ENCODE results near the gene TMEM156. TPM values are rescaled to one million over a fixed set of nuclear protein-coding genes. Genes with fewer than 3 reads are reported as not detected.

The TMEM156 gene
- total RNA-seq, 6 donors from 2014 or later, result 0.30 to 1.8 (median 1.0) TPM; not detected in 1

DNA sequence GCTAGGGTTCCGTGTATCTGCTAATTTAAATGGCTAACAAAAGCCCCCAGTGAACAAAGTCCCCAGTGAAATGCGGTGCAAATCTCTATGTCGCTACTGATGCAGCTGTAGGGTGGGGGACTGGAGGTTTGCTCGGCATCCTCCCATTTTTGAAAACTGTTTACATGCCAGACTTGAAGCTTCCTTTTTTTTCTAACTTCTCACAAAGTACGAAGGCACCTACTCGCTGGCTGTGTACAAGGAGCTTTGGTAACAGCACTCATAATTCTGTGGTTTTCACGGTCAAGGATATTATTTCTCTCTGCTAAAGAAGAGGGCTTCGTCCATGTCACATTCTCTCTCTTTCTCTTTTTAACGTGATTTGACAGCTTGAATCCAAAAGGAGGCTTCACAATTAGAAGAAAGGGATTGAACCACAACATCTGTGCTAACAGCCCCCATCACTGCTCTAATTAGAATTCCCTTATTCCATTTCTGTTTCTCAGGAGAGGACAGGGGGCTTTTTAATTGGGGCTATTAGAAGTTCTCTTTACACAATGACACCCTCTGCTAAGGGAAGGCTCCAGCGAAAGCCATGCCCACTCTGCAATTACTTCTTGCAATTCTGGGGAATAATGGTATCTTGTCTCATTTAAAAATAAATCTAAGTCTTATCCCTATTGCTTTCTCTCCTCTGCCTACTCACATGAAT is 46.7 kb downstream of the TMEM156 start:
- H3K27me3 ChIP-seq, result no peaks in the 10 kb centered on the region
- WGBS, 2 donors, result 46 to 47% methylated on average over 10 of the region's 10 CpGs
- DNase-seq (no peak), ATAC-seq (ENCODE audit: low FRiP score in 2 of 2) (no peak)
- H3K4me3 ChIP-seq, result no peak overlapping the region
- H3K36me3 ChIP-seq, result no peaks in the 10 kb centered on the region
- H3K4me1 ChIP-seq, result peaks cover 0 to 5% (median 2%) of the 10 kb centered on the region in 4 donors
- TF ChIP-seq POLR2A (IDR thresholded peaks at IDR 0.05) (no peak), EP300 (IDR thresholded peaks at IDR 0.05) (no peak)
- H3K9me3 ChIP-seq, result no peaks in the 10 kb centered on the region
- H3K27ac ChIP-seq, result no peak overlapping the region

DNA sequence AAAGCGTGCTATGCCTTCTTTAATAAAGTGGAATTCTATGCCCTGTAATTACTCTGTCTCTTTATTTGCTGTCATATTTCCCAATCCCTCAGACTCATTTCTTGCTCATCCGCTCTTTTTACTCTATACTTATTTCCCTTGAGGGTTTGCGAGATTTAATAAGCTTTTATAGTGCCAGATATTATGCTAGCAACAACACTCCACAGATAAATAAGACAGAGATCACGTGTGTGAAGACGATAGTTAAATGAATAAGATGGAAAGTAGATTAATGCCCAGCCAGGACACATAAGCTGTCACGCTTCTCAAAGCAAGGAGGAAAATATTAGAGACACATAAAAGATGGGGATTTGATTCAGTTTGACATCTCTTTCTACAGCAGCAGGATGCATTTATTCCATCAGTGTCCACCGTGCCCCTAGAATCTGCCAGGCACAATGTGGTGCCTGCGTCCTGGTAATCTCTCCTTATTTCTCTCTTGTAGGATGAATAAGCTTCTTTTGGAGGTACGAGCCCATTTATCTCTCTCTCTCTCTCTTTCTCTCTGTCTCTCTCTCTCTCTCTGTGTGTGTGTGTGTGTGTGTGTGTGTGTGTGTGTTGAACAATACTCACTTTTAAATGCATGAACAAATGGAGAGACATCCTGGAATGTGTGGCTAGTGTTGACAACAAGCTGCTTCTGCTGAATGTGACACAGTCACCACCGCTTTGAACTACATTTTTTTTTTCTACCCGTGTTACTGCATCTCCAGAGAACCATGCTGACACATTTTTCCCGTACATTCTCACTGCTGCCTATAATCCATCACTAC is 48.2 kb downstream of the TMEM156 start:
- Histone ChIP-seq H3K27ac (no peak overlapping the region), H3K36me3 (no peaks in the 10 kb centered on the region), H3K4me1 (peaks cover 0 to 5% (median 2%) of the 10 kb centered on the region in 4 donors), H3K9me3 (no peaks in the 10 kb centered on the region), H3K27me3 (no peaks in the 10 kb centered on the region), H3K4me3 (no peak overlapping the region)
- DNase-seq, result no peak
- 81 to 84% methylated on average over 12 of the region's 12 CpGs for WGBS, 2 donors
- no peak for ATAC-seq (ENCODE audit: low FRiP score in 2 of 2)
- TF ChIP-seq EP300 (IDR thresholded peaks at IDR 0.05), result no peak
- TF ChIP-seq POLR2AphosphoS5 (IDR thresholded peaks at IDR 0.05), result no peak

DNA sequence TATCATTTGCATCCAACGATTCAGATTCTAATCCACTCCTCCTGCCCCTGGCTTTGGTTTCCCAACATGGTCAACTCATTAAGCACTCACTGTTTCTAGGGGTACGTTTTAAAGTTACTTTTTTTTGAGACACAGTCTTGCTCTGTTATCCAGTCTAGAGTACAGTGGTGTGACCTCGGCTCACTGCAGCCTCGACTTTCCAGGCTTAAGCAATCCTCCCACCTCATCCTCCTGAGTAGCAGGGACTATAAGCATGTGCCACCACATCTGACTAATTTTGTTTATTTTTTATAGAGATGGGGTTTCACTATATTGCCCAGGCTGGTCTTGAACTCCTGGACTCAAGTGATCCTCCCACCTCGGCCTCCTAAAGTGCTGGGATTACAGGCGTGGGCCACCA is 48.9 kb downstream of the TMEM156 start:
- no peak overlapping the region for H3K27ac ChIP-seq
- TF ChIP-seq EP300 (IDR thresholded peaks at IDR 0.05) (no peak), POLR2AphosphoS5 (IDR thresholded peaks at IDR 0.05) (no peak), POLR2A (IDR thresholded peaks at IDR 0.05) (no peak)
- TF ChIP-seq, protein P1, sequence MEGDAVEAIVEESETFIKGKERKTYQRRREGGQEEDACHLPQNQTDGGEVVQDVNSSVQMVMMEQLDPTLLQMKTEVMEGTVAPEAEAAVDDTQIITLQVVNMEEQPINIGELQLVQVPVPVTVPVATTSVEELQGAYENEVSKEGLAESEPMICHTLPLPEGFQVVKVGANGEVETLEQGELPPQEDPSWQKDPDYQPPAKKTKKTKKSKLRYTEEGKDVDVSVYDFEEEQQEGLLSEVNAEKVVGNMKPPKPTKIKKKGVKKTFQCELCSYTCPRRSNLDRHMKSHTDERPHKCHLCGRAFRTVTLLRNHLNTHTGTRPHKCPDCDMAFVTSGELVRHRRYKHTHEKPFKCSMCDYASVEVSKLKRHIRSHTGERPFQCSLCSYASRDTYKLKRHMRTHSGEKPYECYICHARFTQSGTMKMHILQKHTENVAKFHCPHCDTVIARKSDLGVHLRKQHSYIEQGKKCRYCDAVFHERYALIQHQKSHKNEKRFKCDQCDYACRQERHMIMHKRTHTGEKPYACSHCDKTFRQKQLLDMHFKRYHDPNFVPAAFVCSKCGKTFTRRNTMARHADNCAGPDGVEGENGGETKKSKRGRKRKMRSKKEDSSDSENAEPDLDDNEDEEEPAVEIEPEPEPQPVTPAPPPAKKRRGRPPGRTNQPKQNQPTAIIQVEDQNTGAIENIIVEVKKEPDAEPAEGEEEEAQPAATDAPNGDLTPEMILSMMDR (IDR thresholded peaks at IDR 0.05), result no peak
- ATAC-seq (ENCODE audit: low FRiP score in 2 of 2) (no peak), DNase-seq (no peak)
- WGBS, 2 donors, result 86 to 94% methylated on average over 6 of the region's 6 CpGs
- no peaks in the 10 kb centered on the region for H3K27me3 ChIP-seq
- H3K9me3 ChIP-seq, result no peaks in the 10 kb centered on the region
- H3K4me1 ChIP-seq, result peaks cover 0 to 5% (median 2%) of the 10 kb centered on the region in 4 donors
- H3K4me3 ChIP-seq, result no peak overlapping the region
- no peaks in the 10 kb centered on the region for H3K36me3 ChIP-seq

DNA sequence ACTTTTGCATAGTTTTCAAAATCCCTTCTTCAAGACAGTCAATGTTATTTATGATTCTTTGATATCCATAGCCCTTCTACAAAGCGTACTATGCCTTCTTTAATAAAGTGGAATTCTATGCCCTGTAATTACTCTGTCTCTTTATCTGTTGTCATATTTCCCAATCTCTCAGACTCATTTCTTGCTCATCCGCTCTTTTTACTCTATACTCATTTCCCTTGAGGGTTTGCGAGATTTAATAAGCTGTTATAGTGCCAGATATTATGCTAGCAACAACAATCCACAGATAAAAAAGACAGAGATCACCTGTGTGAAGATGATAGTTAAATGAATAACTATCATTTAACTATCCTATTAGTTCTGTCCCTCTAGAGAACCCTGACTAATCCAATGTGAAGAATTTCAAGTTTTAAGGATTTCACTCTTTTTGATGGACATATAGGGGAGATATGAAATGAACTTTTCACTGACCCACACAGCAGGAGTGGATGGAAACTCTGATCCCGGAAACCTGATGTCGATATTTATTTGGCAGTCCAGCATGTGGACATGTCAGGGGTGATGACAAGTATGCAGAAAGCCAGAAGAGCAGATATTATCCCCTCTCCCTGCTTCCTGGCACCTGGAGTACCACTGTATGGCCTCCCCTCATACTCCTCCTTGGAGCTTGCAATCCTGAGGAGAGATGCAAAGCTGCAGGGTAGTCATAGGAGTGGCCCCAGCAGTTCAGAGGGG is 49.7 kb downstream of the TMEM156 start:
- ATAC-seq (ENCODE audit: low FRiP score in 2 of 2) (no peak), DNase-seq (no peak)
- TF ChIP-seq, protein P1 (IDR thresholded peaks at IDR 0.05), result no peak
- no peak for TF ChIP-seq EP300 (IDR thresholded peaks at IDR 0.05)
- TF ChIP-seq POLR2AphosphoS5 (IDR thresholded peaks at IDR 0.05), result no peak
- TF ChIP-seq POLR2A (IDR thresholded peaks at IDR 0.05), result no peak
- H3K9me3 ChIP-seq, result no peaks in the 10 kb centered on the region
- no peak overlapping the region for H3K27ac ChIP-seq
- H3K4me1 ChIP-seq, result peaks cover 0 to 5% (median 2%) of the 10 kb centered on the region in 4 donors
- H3K4me3 ChIP-seq, result no peak overlapping the region
- H3K27me3 ChIP-seq, result no peaks in the 10 kb centered on the region
- 91 to 98% methylated on average over 5 of the region's 5 CpGs for WGBS, 2 donors
- no peaks in the 10 kb centered on the region for H3K36me3 ChIP-seq

DNA sequence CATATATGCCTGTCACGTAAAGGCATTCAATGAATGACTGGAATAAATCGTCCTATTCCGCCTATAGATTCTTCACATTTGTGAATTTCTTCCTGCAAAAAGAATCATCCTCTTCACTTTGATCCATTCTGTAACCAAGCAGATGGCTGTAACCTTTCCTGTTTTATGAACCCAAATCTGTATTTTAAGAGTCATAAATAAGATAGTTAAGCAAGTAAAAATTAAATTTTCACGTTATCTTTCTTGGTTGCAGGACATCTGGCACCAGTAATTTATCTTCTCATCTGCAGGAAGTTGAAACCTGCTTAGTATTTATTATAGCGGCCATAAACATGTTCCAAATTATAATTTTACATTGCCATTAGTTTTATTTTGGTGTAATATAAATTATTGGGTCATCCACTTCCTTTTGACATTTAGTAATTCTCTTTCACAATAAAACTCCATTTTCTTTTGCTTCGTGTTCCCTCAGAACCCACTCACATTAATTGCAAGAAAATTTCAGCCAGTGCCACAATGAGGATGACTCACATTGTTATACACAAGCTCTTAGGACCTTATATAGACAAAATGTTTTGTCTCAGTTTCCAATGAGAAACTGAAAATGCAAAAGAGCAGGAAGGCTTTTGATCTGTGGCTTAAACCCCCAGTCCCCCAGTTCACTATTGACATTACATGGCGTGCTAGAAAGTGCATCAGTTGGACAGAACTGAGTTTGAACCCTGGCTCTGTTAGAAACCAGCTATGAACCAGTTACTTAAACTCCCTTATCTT is 51.1 kb downstream of the TMEM156 start:
- H3K27ac ChIP-seq, result no peak overlapping the region
- TF ChIP-seq POLR2AphosphoS5 (IDR thresholded peaks at IDR 0.05), result no peak
- TF ChIP-seq EP300 (IDR thresholded peaks at IDR 0.05), result no peak
- TF ChIP-seq, protein P1 (IDR thresholded peaks at IDR 0.05), result no peak
- no peak for TF ChIP-seq POLR2A (IDR thresholded peaks at IDR 0.05)
- ATAC-seq (ENCODE audit: low FRiP score in 2 of 2) (no peak), DNase-seq (no peak)
- H3K4me1 ChIP-seq, result peaks cover 0 to 3% (median 0%) of the 10 kb centered on the region in 4 donors
- no peaks in the 10 kb centered on the region for H3K9me3 ChIP-seq
- H3K4me3 ChIP-seq, result no peak overlapping the region
- WGBS, 2 donors, result 67 to 73% methylated on average over 7 of the region's 7 CpGs
- no peaks in the 10 kb centered on the region for H3K27me3 ChIP-seq
- no peaks in the 10 kb centered on the region for H3K36me3 ChIP-seq

Data from upper lobe of left lung (tissue), 6 donors.